Endothelial cell of hepatic sinusoid (primary cell): Measurements from ENCODE around the gene ZXDC.

Source experiments
- in situ Hi-C: cut with HindIII; loops from 2 replicates; pipeline ENCODE4 v1.10.0; 2017; ENCODE audit warnings: low sequenced_read_pairs

ZXDC gene

DNA sequence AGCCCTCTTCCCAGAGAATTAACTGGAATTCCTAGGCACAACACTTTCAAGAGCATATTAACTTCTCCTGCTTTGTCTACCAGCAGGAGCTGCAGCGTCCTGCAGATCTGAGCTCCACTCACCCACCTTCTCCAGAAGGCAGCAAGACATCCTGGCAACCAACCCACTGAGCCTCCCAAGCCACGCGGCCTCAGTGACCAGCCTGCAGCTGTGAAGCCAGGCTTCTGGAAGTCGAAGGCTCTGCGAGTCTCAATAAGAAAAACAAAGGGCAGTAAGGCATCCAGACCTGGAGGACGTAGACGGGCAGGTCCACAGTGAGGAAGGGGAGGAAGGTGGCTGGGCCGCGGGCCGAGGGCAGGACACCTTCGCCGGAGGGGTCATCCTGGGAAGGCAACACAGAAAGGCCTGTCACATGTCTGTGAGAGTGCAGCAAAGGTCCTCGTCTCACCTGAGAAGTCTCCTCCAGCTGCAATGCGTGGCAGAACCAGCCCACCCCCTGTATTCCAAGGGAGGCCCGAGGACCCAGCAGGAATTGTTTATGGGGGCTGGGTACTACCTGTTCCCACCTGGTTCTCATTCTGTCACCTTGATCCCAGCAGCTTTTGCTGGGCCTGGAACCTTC lies 36.2 kb downstream of the ZXDC start:
- in situ Hi-C loops = no loop called here

DNA sequence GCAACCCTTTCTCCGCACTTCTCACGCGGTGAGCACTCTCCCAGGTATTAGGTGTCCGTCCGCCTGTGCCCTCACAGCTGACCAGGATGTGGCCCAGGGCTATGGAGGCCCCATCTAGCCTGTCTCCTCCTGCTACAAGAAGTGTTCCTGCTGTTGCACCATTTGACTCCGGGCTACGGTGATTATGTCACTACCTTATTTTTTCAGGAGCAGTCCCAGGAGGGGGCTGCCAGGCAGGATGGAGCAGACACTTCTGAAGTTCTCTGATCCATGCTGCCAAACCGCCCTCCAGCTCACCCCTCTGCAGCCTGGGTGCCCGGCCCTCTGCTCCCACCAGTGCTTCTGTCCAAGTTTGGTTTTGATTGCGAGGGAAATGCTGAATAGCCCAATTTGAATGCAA lies 36.9 kb downstream of the ZXDC start:
- in situ Hi-C loops = no loop called here

DNA sequence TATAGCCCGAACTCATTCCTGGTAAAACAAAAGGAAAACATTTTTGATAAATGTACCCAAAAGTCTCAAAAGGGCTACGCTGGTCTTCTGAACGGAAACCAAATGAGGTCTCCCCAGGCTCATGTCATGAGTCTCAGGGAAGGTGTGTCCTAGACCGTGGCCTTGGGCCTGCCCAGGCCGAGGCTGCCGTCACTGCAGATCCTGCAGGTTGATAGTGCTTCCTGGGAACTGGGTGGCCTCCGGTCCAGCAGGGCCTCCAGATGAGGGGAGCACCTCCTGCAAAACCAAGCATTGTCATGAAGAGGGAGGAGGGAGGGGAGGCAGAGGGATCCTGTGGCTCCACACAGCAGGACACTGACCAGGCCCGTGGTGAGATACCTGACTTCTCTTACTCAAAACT lies 37.5 kb downstream of the ZXDC start:
- in situ Hi-C loops = no loop called here

DNA sequence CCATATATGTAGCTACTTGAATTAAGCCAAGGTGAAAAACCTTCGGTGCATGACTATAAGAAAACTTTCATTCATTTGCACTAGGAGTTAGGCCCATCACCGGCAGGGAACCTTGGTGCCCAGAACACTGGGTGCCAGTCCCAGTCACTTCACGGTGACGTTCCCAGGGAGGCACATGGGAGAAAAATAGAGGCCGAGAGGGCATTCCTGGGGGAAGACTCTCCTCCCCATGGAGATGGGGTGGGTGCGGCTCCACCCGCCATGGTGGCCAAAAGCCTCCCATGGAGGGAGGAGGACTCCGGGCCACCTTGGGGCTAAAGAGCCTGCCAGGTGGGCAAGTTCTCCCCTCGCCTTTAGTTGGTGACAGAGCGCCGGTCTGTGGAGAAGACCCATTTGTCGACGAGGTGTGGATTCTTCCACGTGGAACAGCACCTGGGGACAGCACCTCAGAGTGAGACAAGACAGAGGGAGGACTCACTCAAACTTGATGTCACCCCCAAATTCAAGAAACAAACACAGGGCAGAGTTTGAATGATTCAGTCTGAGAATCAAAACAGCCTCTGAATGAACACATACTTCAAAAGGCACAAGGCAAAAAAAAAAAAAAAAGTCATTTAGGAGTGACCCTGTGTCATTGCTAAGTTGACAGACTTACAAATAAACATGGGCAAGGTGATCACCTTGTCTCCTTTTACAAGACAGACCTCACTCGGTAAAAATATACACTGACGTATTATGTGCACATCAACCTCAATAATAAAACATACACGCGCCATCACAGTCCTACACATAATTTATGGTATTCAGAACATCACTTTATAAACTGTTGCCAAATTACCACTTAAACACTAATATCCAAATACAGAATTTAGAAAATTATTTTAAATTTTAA lies 38.6 kb downstream of the ZXDC start:
- in situ Hi-C loops = no loop called here

DNA sequence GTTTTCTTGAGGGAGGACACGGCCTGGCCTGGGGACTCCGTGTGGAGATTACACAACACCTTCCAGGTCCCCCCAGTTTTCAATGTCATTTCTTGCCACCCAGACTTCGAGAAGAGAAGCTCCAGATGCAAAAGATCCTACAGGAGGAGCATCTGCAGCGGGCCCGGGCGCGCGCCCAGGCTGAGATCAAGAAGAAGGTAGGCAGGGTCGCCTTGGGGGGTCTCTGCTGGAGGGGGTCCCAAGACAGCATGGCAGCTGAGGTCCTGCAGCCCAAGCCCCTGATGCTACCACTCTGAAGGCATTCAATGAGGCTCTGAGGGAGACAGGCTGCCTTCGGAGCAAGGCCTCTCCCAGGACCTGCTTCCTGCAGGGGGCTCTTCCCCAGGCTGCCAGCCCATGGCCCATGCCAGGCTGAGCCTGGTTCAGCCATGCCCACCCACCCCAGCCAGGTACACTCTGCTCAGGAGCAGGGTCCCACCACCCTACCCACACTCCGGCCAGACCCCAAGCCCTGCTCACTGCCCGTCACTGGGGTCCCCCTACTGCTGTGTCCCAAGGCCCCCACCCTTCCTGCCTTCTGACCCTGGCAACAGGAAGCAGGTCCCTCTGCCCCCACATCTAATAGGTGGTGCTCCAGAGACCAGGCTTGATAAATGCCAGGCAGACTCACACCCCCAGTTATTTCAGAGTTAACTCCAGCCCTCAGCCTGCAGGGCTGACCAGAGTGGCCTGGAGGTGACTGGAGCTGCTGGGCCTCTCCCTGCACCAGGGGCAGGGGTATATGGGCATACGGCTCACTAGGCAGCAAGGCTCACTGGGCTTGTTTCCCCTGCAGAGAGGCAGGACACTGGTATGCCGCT lies 40.0 kb downstream of the ZXDC start:
- in situ Hi-C loops = no loop called here

DNA sequence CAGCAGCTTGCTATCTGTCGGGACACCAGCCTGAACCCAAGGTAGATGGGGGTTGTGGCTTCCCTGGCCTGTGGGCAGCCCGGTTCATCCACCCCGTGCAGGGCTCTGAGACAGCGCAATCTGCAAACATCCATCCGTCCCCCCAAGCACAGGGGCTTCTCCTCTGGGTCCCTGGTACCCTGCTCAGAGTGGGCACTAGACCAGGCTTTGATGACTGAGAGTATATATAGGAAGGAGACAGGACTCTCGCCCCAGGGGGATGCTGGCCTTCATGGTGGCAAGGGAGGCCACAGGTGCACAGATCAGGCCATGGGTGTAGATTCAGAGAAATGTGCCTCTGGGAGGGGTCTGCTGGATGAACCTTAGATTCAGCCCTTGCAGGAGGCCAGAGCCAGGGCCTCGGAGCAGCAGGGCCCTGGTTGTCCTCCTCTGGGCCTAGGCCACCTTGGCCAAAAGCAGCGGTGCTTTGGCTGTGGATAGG lies 40.7 kb downstream of the ZXDC start:
- in situ Hi-C loops = no loop called here

DNA sequence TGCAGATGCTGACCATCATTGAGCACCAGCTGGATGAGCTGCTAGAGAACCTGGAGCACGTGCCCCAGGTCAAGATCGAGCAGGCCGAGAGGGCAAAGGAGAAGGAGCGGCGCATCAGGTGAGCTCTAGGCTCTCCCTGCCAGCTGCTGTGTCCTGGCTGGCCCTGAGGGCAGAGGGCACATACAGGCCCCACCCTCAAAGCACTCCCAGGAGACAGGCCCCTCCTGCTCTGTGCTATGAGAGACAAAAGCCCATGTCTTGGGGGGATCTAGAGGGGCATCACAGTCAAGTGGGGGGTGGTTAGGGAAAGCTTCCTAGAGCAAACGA lies 41.5 kb downstream of the ZXDC start:
- in situ Hi-C loops = no loop called here

DNA sequence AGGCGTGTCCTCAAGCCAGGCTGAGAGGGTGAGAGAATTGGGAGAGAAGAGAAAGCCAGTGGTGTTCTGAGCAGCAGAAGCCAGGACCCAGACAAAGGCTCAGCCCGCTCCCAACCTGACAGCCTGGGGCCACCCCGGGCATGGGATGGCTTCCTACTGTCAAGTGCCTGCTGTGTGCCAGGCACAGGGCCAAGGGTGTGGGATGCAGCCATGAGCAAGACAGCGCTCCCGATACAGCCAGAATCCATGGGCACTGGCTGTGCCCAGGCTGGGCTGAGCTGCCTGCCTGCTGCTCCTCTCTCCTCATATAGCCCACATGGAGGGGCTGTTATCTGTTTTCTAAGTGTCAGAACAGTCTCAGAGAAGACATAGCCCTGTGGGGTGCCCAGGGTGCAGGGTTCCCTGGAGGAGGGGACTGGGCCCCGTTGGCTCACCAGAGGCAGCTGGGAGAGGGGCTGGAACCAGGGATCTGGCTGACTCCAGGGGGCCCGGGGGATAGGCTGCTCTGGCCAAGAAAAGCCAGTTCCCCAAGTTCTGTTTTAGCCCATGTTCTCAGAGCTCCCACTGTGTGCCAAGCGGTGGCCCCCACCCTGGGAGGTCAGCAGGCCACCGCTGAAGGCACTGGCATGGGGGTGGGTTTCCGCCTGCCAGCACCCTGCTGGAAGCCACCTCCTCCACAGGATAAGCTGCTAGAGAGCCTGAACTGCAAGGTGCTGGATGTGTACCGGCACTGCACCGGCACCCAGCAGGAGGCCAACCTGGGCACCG lies 42.0 kb downstream of the ZXDC start:
- in situ Hi-C loops = no loop called here

DNA sequence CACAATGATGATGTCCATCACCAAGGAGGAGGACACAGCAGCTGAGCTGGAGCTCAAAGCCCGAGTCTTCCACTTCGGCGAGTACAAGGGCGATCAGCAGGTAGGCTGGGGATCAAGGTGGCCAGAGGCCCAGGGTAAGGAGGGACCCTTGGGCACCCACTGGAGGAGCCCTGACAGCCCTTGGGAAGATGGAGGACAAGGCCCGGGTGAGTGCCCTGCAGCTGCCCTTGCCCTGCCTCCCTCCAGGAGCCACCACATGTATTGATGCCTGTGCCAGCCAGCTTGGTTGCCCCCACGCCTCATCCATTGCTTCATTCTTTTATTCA lies 42.6 kb downstream of the ZXDC start:
- in situ Hi-C loops = no loop called here

DNA sequence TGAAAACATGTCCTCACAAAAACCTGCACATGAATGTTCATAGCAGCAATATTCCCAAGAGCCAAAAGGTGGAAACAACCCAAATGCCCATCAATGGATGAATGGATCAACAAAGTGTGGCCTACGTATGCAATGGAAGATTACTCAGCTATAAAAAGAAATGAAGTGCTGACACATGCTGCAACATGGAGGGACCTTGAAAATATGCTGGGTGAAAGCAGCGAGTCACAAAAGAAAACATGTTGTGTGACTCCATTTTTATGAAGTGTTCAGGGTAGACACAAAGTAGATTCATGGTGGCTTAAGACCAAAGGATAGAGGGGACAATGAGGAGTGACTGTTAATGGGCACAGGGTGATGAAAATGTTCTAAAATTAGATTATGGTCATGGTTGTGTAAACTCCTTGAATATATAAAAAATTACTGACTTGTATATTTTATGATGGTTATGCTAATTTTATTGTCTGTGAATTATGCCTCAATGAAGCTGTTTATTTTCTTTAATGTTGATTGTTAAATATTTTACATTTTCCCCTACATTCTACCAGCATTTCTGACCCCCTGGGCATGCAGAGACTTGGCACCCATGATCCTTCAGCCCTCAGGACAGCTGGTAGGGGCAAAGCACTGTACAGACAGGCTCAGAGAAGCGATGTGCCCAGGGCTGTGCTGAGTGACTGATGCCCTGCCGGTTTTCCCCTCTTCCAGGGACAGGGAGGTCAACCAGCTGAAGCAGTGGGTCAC lies 43.2 kb downstream of the ZXDC start:
- in situ Hi-C loops = no loop called here

DNA sequence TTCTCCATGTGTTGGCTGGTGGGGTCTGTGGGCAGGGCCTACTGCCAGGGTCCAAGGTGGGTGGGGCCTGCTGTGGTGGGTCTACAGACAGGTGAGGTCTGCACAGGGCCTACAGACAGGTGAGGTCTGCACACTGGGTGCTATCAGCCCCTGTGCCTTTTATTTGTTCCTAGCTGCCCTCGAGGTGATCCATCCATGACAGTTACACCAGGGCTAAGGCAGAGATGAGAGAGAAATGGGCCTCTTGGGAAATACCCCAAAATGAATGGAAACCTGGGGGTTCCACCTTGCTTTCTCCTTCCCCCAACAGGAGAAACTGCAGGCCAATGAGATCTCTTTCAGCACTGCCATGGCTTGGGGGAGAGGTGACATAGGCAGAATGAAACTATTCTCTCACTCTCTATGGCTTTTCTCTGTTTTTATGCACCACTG lies 44.6 kb downstream of the ZXDC start:
- in situ Hi-C loops = no loop called here

DNA sequence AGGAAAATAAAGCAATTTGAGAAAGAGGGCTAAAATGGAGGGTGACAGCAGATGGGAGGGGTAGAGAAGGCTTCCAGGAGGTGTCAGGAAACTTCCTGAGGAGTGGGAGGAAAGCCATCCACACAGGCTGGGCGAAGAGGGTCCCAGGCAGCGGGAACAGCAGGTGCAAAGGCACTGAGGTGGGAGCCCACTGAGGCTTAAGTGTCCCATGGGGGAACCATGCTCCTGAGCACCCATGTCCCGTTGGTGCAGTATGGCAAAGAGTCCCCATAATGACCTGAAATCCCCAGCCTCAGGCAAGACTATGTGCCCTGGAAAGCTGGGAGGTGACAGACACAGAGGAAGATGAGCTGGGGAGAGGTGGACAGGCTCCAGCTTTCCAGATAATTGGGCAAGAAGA lies 50.9 kb downstream of the ZXDC start:
- in situ Hi-C loops = no loop called here

DNA sequence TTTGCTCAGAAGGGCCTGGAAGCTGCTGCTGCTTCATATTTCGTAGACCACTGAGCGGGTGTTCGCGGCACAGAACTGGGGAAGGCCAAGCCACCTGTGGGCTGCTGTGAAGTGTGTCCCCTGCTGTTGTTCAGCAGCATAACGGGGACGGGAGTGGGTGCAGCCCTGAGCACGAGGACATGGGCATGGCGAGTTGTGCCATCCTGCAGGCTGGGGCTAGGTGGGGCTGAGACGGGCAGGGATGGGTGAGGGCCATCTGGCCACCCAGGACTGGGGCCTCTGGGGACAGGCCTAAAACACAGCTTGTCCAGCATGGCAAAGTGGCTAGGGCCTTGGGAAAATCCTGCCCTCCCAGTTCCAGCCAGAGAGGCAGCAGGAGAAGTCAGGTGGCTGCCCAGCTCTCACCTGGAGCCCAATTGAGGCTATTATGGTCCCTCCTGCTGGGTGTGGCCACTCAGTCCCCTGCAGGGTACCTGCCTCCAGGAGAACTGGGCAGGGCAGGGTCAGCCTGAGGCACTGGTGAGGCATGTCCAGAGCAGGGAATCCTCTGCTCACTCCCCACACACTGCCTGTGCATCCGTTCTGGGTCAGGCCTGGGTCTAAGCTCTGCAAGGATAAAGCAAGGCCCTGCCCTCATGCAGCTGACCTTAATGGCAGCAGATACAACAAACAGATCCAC lies 51.5 kb downstream of the ZXDC start:
- in situ Hi-C loops = no loop called here

DNA sequence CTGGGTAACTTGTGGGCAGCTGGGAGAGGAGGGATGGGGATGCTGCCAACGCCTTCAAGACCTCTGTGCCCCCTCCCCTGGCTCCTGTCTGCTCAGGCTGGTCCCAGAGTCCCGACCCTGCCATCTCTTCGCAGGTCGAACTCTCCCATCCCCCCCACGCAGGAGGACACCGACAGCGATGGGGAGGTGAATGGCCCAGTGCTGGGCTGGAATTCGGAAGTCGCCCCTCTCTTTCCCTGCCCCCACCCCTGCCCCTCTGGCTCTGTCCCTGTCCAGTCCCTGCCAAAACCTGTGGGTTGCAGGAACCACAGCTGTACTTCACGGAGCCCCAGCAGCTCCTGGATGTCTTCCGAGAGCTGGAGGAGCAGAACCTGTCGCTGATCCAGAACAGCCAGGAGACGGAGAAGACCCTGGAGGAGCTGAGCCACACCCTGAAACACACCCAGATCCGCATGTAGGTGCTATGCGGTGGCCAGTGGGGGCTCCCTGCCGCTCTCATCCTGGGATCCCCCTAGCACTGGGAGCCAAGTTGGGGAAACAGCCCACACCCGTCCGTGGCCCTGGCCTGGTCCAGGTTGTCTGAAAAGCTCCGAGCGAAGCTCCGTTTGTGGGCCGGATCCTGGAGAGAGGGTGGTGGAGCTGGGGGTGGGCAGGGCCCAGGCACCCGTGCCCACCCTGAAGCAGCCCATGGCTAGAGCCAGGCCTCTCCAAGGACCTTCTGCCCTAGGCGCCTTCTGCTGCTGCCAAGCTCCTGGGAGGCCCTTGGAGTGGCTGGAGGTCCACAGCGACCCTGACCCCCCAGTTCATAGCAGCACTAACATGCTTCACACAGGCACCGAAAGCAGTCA lies 52.3 kb downstream of the ZXDC start:
- in situ Hi-C loops = no loop called here

DNA sequence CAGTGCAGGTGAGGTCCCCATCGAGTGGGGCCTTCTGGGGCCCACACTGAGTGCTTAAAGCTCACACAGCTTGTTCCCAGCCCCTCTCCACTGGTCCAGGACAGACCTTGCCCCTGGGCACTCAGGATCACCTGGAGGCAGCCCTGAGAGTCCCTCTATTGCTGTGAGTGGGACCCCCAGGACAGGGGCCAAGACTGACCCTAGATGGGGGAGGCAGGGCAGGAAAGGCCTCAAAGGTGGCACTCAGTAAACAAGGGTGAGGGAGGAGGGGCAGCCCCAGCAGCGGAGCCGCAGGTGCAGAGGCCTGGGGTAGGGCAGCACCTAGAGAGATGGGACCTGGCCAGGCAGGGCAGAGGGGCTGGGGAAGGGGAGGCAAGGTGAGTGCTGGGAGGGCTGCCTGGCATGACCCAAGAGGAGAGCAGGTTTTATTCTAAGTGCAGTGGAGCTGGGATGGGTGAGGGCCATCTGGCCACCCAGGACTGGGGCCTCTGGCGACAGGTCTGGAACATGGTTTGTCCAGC lies 53.1 kb downstream of the ZXDC start:
- in situ Hi-C loops = no loop called here

DNA sequence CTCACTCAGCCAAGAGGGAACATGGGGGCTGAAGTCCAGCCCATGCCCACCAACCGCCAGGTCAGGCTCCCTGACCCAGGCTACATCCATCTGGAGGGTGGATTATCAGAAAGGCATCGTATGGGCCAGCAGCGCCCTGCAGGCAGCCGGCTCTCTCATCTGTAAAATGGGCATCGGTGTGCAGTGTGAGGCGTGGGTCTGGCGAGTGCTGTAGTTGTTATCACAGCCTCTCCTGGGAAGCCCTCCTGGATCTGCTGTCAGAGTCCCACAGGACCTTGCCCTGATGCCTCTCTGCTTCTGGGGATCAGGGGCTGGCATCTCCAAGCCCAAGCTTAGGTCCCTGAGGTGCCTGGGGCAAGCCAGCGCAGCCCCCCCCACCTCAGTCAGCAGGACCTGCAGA lies 53.6 kb downstream of the ZXDC start:
- in situ Hi-C loops = no loop called here

DNA sequence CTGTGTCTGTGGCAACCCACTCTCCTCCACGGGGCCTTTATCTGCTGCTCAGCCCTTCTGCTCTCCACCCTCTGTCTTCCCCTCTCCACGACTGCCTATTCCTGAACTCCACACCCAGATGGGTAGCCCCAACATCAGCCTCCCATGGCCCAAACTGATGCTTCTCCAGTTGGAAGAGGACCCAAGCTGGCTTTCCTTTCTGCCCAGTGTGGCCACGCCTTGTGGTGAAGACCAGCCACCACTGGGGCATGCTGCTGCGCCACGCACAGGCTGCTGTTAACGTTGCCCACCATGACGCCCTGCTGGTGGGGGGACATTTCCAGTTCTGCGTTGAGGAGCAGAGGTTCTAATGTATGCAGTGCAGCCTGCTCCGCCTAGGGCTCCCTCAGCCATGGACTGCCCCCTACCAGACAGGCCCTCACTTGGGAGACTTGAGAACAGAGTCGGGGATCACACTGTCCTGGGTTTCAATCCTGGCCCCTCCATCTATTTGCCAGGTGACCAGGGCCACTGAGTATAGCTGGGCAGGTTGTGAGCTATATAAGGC lies 54.0 kb downstream of the ZXDC start:
- in situ Hi-C loops = no loop called here
